GM21515 (cell line): ENCODE results near the gene DEGS1.

ENCODE experiments used
- ATAC-seq: cut with Tn5 transposase; IDR thresholded peaks from one replicate; pipeline ENCODE4 v1.9.1; 2021; ENCODE audit not compliant: unreplicated experiment

The DEGS1 gene

DNA sequence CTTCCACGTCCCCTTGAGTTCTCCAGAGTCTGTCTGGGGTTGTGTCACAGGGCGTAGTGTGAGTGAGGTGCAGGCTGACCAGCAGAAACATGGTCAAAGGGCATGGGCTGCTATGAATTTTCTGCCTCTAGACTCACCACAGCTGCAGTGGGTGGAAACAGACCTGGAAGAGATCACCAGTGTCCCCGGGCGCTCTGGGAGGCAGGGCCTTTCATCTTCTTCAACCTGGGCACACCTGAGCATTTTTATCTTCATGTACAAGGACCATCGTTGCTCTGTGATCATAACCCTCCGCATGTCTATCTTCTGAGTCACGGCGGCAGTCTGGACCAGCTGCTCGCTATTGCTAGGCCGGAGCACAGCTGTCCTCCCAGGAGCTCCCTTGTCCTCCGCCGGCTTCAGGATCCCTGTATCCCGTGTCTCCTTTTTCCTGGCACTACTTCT lies 29.6 kb downstream of the DEGS1 start:
- ATAC-seq, result no peak

GRCh38 chr1:224213438-224214119 lies 30.5 kb downstream of the DEGS1 start:
- no peak for ATAC-seq

DNA sequence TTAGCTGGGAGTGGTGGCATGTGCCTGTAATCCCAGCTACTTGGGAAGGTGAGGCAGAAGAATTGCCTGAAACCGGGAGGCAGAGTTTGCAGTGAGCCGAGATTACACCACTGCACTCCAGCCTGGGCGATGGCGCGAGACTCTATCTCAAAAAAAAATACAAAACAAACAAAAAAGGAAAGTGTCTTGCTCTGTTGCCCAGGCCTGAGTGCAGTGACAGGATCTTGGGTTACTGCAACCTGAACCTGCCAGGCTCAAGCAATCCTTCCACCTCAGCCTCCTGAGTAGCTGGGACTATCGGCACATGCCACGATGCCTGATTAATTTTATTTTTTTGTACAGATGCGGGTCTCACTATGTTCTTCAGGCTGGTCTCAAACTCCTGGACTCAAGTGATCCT lies 33.3 kb downstream of the DEGS1 start:
- ATAC-seq, result no peak

GRCh38 chr1:224217655-224218623 lies 34.9 kb downstream of the DEGS1 start:
- no peak for ATAC-seq

- ATAC-seq, result no peak
These were observed 36.1 kb downstream of the DEGS1 start for GRCh38 chr1:224219011-224219611.

GRCh38 chr1:224219612-224220059 lies 36.6 kb downstream of the DEGS1 start:
- no peak for ATAC-seq

DNA sequence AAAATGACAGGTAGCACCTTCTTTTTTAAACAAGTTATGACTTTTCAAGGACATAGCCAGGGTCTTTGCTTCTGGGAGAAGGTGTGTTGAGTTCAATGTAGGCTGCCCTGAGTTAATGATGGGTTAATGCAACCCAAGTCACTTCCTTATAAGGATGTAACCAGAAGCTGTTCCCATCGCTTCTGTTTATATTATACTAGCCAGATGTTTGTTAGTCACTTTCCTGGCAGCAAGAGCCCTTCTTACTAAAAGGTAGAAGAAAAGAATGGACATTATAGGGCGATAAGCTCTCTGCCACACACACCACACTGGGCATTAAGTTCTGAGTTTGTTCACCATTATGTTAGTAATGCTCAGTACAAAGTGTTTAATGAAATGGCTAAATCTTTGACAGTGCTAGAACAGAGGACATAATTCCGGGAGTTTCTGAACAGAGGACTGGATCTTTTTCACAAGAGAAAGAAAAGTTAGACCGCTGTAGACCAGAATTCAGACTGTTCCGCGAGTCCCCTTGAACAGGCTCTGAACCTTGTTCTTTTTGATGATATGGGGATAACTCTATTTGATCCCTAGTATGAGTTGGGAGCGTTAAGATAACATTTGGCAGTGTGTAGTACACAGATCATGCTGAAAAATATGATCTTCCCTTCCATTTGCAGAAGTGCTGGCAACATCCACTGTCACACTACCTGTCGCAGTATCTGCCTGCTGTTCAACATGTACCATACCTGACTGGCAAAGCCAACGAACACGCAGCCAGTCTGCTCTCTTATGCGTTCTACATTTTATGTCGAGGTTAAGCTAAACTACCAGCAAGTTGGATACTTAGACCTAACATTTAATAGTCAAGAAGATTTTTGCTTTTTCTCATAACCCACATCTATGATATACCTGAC lies 41.0 kb downstream of the DEGS1 start:
- ATAC-seq, result no peak

DNA sequence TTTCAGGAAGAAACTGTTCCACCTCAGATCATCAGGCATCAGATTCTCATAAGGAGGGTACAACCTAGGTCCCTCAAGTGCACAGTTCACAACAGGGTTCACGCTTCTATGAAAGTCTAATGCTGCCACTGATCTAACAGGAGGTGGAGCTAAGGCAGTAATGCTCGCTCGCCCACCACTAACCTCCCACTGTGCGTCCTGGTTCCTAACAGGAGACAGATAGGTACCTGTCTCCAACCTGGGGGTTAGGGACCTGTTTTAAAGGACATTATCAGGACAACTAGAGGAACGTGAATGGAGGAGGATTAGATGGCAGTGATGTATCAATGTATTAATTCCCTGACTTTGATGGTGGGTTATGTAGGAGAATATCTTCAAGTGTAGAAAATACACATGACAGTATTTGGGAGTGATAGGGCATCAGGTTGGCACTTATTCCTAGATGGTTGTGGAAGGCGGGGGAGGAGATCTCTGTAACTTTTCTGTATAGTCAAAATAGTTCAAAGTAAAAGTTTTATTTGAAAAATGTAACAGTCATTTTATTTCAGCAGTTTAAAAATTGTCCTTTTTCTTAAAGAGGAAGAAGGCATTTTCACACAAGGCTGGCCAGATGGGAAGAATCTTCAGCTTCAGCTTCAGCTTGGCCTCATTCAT lies 43.9 kb downstream of the DEGS1 start:
- ATAC-seq, result no peak

DNA sequence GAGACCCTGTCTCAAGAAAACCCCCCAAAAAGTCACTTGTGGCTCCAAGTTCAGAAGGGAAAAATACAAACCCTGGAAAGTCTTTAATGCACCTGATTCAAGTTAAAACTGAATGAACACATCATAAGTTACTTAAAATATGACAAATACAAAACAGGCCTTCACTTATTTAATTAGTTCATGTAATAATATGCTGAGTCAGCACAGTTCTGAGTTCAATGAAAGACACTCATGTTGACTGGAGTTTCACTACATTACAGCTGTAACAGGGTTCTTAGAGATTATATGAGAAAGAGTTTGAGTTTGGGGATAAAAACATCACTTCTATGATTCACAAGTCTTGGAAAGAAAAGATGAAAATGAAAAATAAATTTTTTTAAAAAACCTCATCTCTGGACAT lies 51.0 kb downstream of the DEGS1 start:
- no peak for ATAC-seq

GRCh38 chr1:224235813-224236493 lies 52.9 kb downstream of the DEGS1 start:
- no peak for ATAC-seq

- ATAC-seq, result no peak
These were observed 54.3 kb downstream of the DEGS1 start for GRCh38 chr1:224237119-224237881.

DNA sequence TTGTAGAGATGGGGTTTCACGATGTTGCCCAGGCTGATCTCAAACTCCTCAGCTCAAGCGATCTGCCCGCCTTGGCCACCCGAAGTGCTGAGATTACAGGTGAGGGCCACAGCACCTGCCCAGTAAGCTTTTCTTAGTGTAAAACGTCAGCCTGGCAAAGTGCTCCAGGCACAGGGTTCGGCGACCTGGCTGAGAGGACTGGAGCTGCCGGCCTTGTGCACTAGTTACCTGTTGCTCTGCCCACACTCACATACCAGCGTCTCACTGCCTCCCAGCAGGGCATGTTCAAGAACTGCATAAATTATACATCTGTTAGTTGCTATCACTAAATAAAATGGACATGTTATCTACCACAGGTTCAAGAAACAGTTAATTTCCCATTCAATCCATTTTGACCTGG lies 55.2 kb downstream of the DEGS1 start:
- ATAC-seq, result no peak

GRCh38 chr1:224238756-224239155 lies 55.7 kb downstream of the DEGS1 start:
- ATAC-seq, result no peak
